Lung (tissue), 12 donors: ENCODE data around the gene C16orf87. TPM values are rescaled to one million over a fixed set of nuclear protein-coding genes. Genes with fewer than 3 reads are reported as not detected.

Source experiments
- ATAC-seq: fragments of 200-7000 bp; cut with Tn5 transposase; one replicate; pipeline ENCODE4 v1.9.1; 2020; ENCODE audit warnings: moderate number of reproducible peaks; ENCODE audit not compliant: insufficient read depth, low FRiP score
- DNase-seq, 3 donors: peaks; one replicate each; pipeline ENCODE4 v3.0.0-alpha.2; 2013 to 2017
- H3K27ac ChIP-seq, 2 donors: one replicate each; pipeline ENCODE4 v1.5.1; 2013; ENCODE audit warnings: mild to moderate bottlenecking in 2 of 2, moderate library complexity in 2 of 2, control low read depth in 1 of 2, inconsistent platforms in 1 of 2, low read depth in 1 of 2, low read length in 1 of 2
- H3K27me3 ChIP-seq, 3 donors: one replicate each; pipeline ENCODE4 v1.5.1; 2013; ENCODE audit warnings: low read length in 2 of 3; ENCODE audit not compliant: control insufficient read depth in 3 of 3, insufficient read depth in 3 of 3
- H3K36me3 ChIP-seq, 4 donors: one replicate each; pipeline ENCODE4 v1.5.1; 2013; ENCODE audit warnings: low read length in 4 of 4, mild to moderate bottlenecking in 1 of 4, moderate library complexity in 1 of 4; ENCODE audit not compliant: control insufficient read depth in 4 of 4, insufficient read depth in 4 of 4
- H3K4me1 ChIP-seq, 5 donors: one replicate each; pipeline ENCODE4 v1.5.1; 2013; ENCODE audit warnings: low read length in 5 of 5, mild to moderate bottlenecking in 2 of 5, moderate library complexity in 1 of 5; ENCODE audit not compliant: control insufficient read depth in 5 of 5, insufficient read depth in 5 of 5
- H3K4me3 ChIP-seq: one replicate; pipeline ENCODE4 v1.5.1; 2013; ENCODE audit warnings: mild to moderate bottlenecking, control low read depth, moderate library complexity
- H3K9ac ChIP-seq, 2 donors: one replicate each; pipeline ENCODE4 v1.5.1; 2013; ENCODE audit warnings: low read length in 2 of 2, control low read depth in 1 of 2; ENCODE audit not compliant: insufficient read depth in 1 of 2
- H3K9me3 ChIP-seq, 4 donors: one replicate each; pipeline ENCODE4 v1.5.1; 2013; ENCODE audit warnings: low read length in 3 of 4, mild to moderate bottlenecking in 1 of 4, moderate library complexity in 1 of 4; ENCODE audit not compliant: control insufficient read depth in 4 of 4, insufficient read depth in 3 of 4
- CTCF ChIP-seq: IDR thresholded peaks from 2 replicates; pipeline ENCODE4 v1.5.1; 2012; ENCODE audit warnings: mild to moderate bottlenecking; ENCODE audit errors: control extremely low read depth, extremely low read depth
- WGBS, 2 donors: extraction: QIAGEN DNeasy Blood & Tissue Kit; methylation state at CpG; one replicate each; pipeline ENCODE4 v1.1.7; 2013; 5-methylcytosine and 5-hydroxymethylcytosine counted together
- polyA plus RNA-seq, 2 donors: library from polyadenylated mRNA; stranded (reverse); fragments of 200-250 nt; gene quantifications; one replicate each; pipeline ENCODE4 v1.2.1, GENCODE V29; 2013
- total RNA-seq, 2 donors: library from RNA; depleted of rRNA in 1 of 2; stranded (reverse); fragments of >200 nt in 1 of 2; gene quantifications; one replicate each; pipeline ENCODE4 v1.2.1, GENCODE V29; 2014 to 2021
- donor health status: control.
- donor health status: control.
- donor health status: Bipolar disorder and iron deficiency.
- donor health status: healthy.
- donor health status: DM: yes; HTN: yes; CAD: no.

Gene C16orf87
- total and polyA plus RNA-seq, 4 donors = 2.8 to 17.2 (median 4.9) TPM

GRCh38 chr16:46843898-46844642, 13.1 kb upstream of the C16orf87 start:
- peaks cover 0 to 3% (median 0%) of the 10 kb centered on the region in 5 donors for H3K4me1 ChIP-seq
- H3K27ac ChIP-seq = no peak overlapping the region
- no peak overlapping the region for H3K9ac ChIP-seq
- H3K27me3 ChIP-seq = peaks cover 0 to 4% (median 0%) of the 10 kb centered on the region in 3 donors
- H3K9me3 ChIP-seq = peaks cover 0 to 7% (median 0%) of the 10 kb centered on the region in 4 donors
- TF ChIP-seq CTCF = no peak
- DNase-seq = no peak
- H3K4me3 ChIP-seq = no peak overlapping the region
- WGBS, 2 donors = 32 to 42% methylated on average over 74 of the region's 74 CpGs
- H3K36me3 ChIP-seq = no peaks in the 10 kb centered on the region
- ATAC-seq = no peak

GRCh38 chr16:46842192-46842895, 11.4 kb upstream of the C16orf87 start:
- Histone ChIP-seq H3K27me3 (peaks cover 0 to 4% (median 0%) of the 10 kb centered on the region in 3 donors), H3K9ac (no peak overlapping the region), H3K27ac (no peak overlapping the region), H3K9me3 (peaks cover 0 to 7% (median 0%) of the 10 kb centered on the region in 4 donors), H3K36me3 (no peaks in the 10 kb centered on the region), H3K4me1 (peaks cover 0 to 3% (median 0%) of the 10 kb centered on the region in 5 donors), H3K4me3 (no peak overlapping the region)
- no peak for TF ChIP-seq CTCF
- ATAC-seq (no peak), DNase-seq (no peak)
- 97 to 98% methylated on average over 18 of the region's 18 CpGs for WGBS, 2 donors

GRCh38 chr16:46839986-46840443, 9.0 kb upstream of the C16orf87 start:
- Histone ChIP-seq H3K36me3 (no peaks in the 10 kb centered on the region), H3K4me3 (no peak overlapping the region), H3K27me3 (peaks cover 0 to 4% (median 0%) of the 10 kb centered on the region in 3 donors), H3K9ac (no peak overlapping the region), H3K4me1 (peaks cover 0 to 3% (median 0%) of the 10 kb centered on the region in 5 donors), H3K9me3 (peaks cover 0 to 7% (median 0%) of the 10 kb centered on the region in 4 donors), H3K27ac (no peak overlapping the region)
- DNase-seq (no peak), ATAC-seq (no peak)
- TF ChIP-seq CTCF = no peak
- 63 to 74% methylated on average over 11 of the region's 11 CpGs for WGBS, 2 donors
